Esophagus muscularis mucosa (tissue), 4 donors: Measurements from ENCODE around the gene LRRC4C.

Source experiments
- EP300 ChIP-seq: sonication (generic); formaldehyde crosslinking; IDR thresholded peaks from one replicate; pipeline ENCODE4 v1.6.1; 2017; ENCODE audit warnings: antibody characterized with exemption
- POLR2A ChIP-seq: fragments of 450-650 bp; IDR thresholded peaks from one replicate; pipeline ENCODE4 v1.6.1; 2017; ENCODE audit warnings: antibody characterized with exemption, moderate library complexity, mild to moderate bottlenecking, low read depth
- TF ChIP-seq, protein P1 (sequence below), 3 experiments: fragments of 200-600 bp in 2 of 3; fragments of 450-650 bp in 1 of 3; sonication (generic) in 2 of 3; IDR thresholded peaks; one replicate each; pipeline ENCODE4 v1.5.1; 2017 to 2019; ENCODE audit warnings: antibody characterized with exemption in 3 of 3, mild to moderate bottlenecking in 2 of 3, moderate library complexity in 1 of 3

- TF ChIP-seq POLR2A (no peak), EP300 (no peak)
- TF ChIP-seq, protein P1, sequence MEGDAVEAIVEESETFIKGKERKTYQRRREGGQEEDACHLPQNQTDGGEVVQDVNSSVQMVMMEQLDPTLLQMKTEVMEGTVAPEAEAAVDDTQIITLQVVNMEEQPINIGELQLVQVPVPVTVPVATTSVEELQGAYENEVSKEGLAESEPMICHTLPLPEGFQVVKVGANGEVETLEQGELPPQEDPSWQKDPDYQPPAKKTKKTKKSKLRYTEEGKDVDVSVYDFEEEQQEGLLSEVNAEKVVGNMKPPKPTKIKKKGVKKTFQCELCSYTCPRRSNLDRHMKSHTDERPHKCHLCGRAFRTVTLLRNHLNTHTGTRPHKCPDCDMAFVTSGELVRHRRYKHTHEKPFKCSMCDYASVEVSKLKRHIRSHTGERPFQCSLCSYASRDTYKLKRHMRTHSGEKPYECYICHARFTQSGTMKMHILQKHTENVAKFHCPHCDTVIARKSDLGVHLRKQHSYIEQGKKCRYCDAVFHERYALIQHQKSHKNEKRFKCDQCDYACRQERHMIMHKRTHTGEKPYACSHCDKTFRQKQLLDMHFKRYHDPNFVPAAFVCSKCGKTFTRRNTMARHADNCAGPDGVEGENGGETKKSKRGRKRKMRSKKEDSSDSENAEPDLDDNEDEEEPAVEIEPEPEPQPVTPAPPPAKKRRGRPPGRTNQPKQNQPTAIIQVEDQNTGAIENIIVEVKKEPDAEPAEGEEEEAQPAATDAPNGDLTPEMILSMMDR (IDR thresholded peaks at IDR 0.05): no peak
Measured at GRCh38 chr11:40323241-40323640, 1136.2 kb downstream of the LRRC4C start.
